Esophagus squamous epithelium (tissue), 5 donors: ENCODE results near the gene IMMP2L. TPM values are rescaled to one million over a fixed set of nuclear protein-coding genes. Genes with fewer than 3 reads are reported as not detected.
"Not testable (repeated sequence)": the region's sequence is repeated elsewhere in the genome, so short reads cannot be mapped to it uniquely, and the experiment has no call there.

ENCODE experiments used
- DNase-seq: peaks from one replicate; lab custom pipeline; 2025; lab: John Stamatoyannopoulos, UW
- H3K27ac ChIP-seq, 4 donors: fragments of 200-600 bp; sonication (generic); one replicate each; pipeline ENCODE4 v1.5.1; 2016 to 2019; ENCODE audit warnings: mild to moderate bottlenecking in 1 of 4
- H3K27me3 ChIP-seq, 4 donors: fragments of 200-600 bp; sonication (generic); 1 replicate in 3 of 4; 2 replicates in 1 of 4; pipeline versions ENCODE4 v1.5.1 to v1.6.0; 2017 to 2021; ENCODE audit warnings: antibody characterized with exemption in 1 of 4
- H3K36me3 ChIP-seq, 3 donors: fragments of 200-600 bp; sonication (generic); one replicate each; pipeline ENCODE4 v1.5.1; 2016 to 2019
- H3K4me1 ChIP-seq, 3 donors: fragments of 200-600 bp; sonication (generic); one replicate each; pipeline ENCODE4 v1.5.1; 2017 to 2019
- H3K4me3 ChIP-seq, 4 donors: fragments of 200-600 bp; sonication (generic); 1 replicate in 3 of 4; 2 replicates in 1 of 4; pipeline ENCODE4 v1.5.1; 2016 to 2019; ENCODE audit warnings: mild to moderate bottlenecking in 2 of 4, moderate library complexity in 1 of 4
- H3K9me3 ChIP-seq, 3 donors: fragments of 200-600 bp; sonication (generic); one replicate each; pipeline ENCODE4 v1.5.1; 2016 to 2019
- POLR2A ChIP-seq, 4 donors: fragments of 450-650 bp; IDR thresholded peaks; one replicate each; pipeline ENCODE4 v1.6.1; 2017; ENCODE audit warnings: antibody characterized with exemption in 4 of 4, mild to moderate bottlenecking in 4 of 4, moderate library complexity in 3 of 4
- WGBS, 2 donors: methylation state at CpG; one replicate each; pipeline ENCODE4 v1.1.5; 2018; 5-methylcytosine and 5-hydroxymethylcytosine counted together
- intact Hi-C: fragments of 100-400 bp; cut with DNase I; formaldehyde crosslinking; loops from one replicate; pipeline ENCODE4 v1.15.0; 2022
- total RNA-seq, 4 donors: library from RNA; depleted of rRNA; stranded (reverse); fragments of >200 nt; gene quantifications; one replicate each; pipeline ENCODE4 v1.1.0, GENCODE V29; 2016
- TF ChIP-seq, protein P1 (sequence below), 6 experiments: fragments of 450-650 bp in 4 of 6; fragments of 200-600 bp in 2 of 6; sonication (generic) in 2 of 6; IDR thresholded peaks; one replicate each; pipeline ENCODE4 v1.5.1; 2016 to 2019; ENCODE audit warnings: antibody characterized with exemption in 6 of 6, mild to moderate bottlenecking in 4 of 6, moderate library complexity in 4 of 6
- donor health status: DM: yes; HTN: yes; CAD: no.

The IMMP2L gene
- total RNA-seq, 4 donors from 2014 or later, result 1.6 to 21.7 (median 5.4) TPM

DNA sequence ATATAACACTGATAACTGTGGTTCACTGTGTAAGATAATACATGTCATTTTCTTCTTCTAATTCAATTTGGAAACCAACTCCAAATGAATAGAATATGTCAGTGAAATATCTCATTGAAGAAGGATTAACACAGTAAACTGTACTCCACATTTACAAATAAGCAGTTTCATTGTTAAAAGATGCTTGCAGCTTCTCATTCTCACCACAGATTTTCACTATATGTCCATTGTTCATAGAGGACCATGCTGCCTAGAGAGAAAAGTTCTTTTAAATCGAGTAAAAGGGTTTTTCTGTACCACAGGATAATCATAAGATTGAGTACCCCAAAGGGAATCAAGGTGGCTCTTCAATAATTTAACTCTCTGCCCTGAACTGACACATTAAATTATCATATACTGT lies 305.9 kb downstream of the IMMP2L start:
- intact Hi-C loops, result no loop called here
- TF ChIP-seq, protein P1, sequence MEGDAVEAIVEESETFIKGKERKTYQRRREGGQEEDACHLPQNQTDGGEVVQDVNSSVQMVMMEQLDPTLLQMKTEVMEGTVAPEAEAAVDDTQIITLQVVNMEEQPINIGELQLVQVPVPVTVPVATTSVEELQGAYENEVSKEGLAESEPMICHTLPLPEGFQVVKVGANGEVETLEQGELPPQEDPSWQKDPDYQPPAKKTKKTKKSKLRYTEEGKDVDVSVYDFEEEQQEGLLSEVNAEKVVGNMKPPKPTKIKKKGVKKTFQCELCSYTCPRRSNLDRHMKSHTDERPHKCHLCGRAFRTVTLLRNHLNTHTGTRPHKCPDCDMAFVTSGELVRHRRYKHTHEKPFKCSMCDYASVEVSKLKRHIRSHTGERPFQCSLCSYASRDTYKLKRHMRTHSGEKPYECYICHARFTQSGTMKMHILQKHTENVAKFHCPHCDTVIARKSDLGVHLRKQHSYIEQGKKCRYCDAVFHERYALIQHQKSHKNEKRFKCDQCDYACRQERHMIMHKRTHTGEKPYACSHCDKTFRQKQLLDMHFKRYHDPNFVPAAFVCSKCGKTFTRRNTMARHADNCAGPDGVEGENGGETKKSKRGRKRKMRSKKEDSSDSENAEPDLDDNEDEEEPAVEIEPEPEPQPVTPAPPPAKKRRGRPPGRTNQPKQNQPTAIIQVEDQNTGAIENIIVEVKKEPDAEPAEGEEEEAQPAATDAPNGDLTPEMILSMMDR (IDR thresholded peaks at IDR 0.05), result no peak
- no peak for TF ChIP-seq POLR2A (IDR thresholded peaks at IDR 0.05)
- 86 to 94% methylated on average over 1 of the region's 1 CpG for WGBS, 2 donors
- Histone ChIP-seq H3K4me3 (no peak overlapping the region), H3K36me3 (no peaks in the 10 kb centered on the region), H3K27me3 (no peaks in the 10 kb centered on the region), H3K27ac (no peak overlapping the region), H3K4me1 (no peaks in the 10 kb centered on the region), H3K9me3 (peaks cover 0 to 5% (median 0%) of the 10 kb centered on the region in 3 donors)
- DNase-seq, result no peak

DNA sequence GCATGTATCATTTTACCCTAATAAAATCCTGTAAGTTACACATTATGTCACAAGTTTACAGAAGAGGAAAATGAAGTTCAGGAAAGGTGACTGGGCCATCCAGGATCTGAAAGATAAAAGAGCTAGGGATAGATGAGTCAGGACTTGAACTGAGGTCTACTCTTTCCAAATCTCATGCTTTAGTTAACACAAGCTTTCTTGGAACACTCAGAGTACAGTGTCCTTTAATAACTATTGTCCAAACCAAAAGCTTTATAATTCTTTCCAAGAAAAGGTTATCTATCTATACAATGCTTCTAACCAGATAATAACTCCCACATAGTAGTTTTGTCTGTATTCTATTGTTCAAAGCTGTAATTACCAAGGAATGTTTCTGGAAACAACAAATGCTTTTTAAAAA lies 306.7 kb downstream of the IMMP2L start:
- H3K9me3 ChIP-seq, result peaks cover 0 to 7% (median 0%) of the 10 kb centered on the region in 3 donors
- intact Hi-C loops, result no loop called here
- TF ChIP-seq, protein P1 (IDR thresholded peaks at IDR 0.05), result no peak
- no peak for TF ChIP-seq POLR2A (IDR thresholded peaks at IDR 0.05)
- H3K27me3 ChIP-seq, result no peaks in the 10 kb centered on the region
- DNase-seq, result no peak
- no peaks in the 10 kb centered on the region for H3K4me1 ChIP-seq
- no peak overlapping the region for H3K4me3 ChIP-seq
- H3K27ac ChIP-seq, result no peak overlapping the region
- H3K36me3 ChIP-seq, result no peaks in the 10 kb centered on the region

DNA sequence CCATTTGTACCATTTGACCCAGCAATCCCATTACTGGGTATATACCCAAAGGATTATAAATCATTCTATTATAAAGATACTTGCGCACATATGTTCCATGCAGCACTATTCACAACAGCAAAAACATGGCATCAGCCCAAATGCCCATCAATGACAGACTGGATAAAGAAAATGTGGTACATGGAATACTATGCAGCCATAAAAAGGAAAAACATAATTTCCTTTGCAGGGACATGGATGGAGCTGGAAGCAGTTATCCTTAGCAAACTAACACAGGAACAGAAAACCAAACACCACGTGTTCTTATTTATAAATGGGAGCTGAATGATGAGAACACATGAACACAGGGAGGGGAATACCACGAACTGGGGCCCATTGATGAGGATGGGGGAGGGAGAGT lies 310.9 kb downstream of the IMMP2L start:
- H3K27ac ChIP-seq, DNase-seq, H3K4me1 ChIP-seq, H3K4me3 ChIP-seq, H3K27me3 ChIP-seq, H3K9me3 ChIP-seq, H3K36me3 ChIP-seq, intact Hi-C loops: not testable (repeated sequence)
- 79 to 80% methylated on average over 3 of the region's 3 CpGs for WGBS, 2 donors

DNA sequence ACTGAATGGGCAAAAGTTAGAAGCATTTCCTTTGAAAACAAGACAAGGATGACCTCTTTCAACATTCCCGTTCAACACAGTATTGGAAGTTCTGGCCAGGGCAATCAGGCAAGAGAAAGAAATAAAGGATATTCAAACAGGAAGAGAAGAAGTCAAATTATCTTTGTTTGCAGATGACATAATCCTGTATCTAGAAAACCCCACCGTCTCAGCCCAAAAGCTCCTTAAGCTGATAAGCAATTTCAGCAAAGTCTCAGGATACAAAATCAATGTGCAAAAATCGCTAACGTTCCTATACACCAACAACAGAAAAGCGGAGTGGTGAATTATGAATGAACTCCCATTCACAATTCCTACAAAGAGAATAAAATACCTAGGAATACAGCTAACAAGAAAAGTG lies 312.5 kb downstream of the IMMP2L start:
- H3K4me1 ChIP-seq, H3K9me3 ChIP-seq, intact Hi-C loops, H3K27me3 ChIP-seq, DNase-seq, H3K27ac ChIP-seq, H3K36me3 ChIP-seq, H3K4me3 ChIP-seq: not testable (repeated sequence)
- WGBS, 2 donors, result 88 to 93% methylated on average over 5 of the region's 5 CpGs

DNA sequence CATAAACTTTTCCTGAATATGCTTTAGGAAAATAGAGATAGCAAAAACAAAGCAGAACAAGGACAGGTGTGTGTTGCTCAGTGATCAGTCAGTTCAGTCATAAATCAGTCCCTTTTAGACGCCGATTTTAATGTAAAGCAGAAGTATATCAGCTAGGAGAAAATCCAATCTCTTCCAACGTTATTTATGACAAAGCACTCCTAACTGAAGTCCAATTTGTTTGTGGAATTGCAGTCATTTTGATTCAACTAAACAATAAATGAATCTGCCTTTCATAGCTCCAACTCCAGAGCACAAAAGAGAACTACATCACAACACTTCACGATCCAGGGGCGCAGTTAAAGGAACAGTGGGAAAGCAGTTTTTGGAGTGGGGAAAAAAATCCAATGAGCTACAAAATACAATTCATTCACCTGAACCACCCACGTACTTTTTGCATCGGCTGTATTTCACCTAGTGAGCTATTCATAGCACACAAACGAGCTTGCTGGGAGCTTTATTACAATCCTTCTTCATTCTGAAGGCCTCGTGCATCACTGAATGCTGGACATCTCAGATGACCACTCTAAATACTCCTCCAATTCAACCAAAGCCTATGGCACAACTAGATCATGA lies 320.0 kb downstream of the IMMP2L start:
- no peak overlapping the region for H3K27ac ChIP-seq
- H3K9me3 ChIP-seq, result no peaks in the 10 kb centered on the region
- DNase-seq, result no peak
- no peaks in the 10 kb centered on the region for H3K36me3 ChIP-seq
- no peaks in the 10 kb centered on the region for H3K27me3 ChIP-seq
- TF ChIP-seq, protein P1 (IDR thresholded peaks at IDR 0.05), result no peak
- no peak for TF ChIP-seq POLR2A (IDR thresholded peaks at IDR 0.05)
- peaks cover 0 to 10% (median 0%) of the 10 kb centered on the region in 3 donors for H3K4me1 ChIP-seq
- intact Hi-C loops, result no loop called here
- H3K4me3 ChIP-seq, result no peak overlapping the region
- WGBS, 2 donors, result 68 to 77% methylated on average over 9 of the region's 9 CpGs

DNA sequence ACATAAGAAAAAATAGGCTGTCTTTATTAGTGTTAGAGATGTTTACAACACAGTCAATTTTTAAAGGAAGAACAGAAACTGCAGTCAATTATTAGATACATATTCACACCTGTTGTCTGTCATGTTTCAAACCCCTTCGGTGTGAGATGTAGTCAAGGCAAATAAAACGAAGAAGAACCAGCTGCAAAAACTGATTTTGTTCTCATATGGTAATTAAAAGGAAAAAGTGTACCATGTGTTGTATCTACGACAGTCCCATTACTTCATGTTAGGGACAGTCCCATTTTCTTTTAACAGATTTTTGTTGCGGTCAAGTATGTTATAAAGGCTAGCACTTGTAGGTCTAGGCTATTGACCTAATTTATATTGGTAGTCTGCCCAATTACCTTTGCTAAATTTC lies 321.9 kb downstream of the IMMP2L start:
- TF ChIP-seq, protein P1 (IDR thresholded peaks at IDR 0.05), result no peak
- no peak for TF ChIP-seq POLR2A (IDR thresholded peaks at IDR 0.05)
- no peak overlapping the region for H3K27ac ChIP-seq
- H3K36me3 ChIP-seq, result no peaks in the 10 kb centered on the region
- H3K27me3 ChIP-seq, result no peaks in the 10 kb centered on the region
- no peak overlapping the region for H3K4me3 ChIP-seq
- no peak for DNase-seq
- 78 to 90% methylated on average over 4 of the region's 4 CpGs for WGBS, 2 donors
- no peaks in the 10 kb centered on the region for H3K9me3 ChIP-seq
- peaks cover 0 to 10% (median 0%) of the 10 kb centered on the region in 3 donors for H3K4me1 ChIP-seq
- intact Hi-C loops, result no loop called here
